ENCODE measurements around the gene TCP1. TPM values are rescaled to one million over a fixed set of nuclear protein-coding genes. Genes with fewer than 3 reads are reported as not detected.
"Not testable (repeated sequence)": the region's sequence is repeated elsewhere in the genome, so short reads cannot be mapped to it uniquely, and the experiment has no call there.

TCP1 gene
- total and polyA plus RNA-seq, 8 donors: 112 to 267 (median 245) TPM

DNA sequence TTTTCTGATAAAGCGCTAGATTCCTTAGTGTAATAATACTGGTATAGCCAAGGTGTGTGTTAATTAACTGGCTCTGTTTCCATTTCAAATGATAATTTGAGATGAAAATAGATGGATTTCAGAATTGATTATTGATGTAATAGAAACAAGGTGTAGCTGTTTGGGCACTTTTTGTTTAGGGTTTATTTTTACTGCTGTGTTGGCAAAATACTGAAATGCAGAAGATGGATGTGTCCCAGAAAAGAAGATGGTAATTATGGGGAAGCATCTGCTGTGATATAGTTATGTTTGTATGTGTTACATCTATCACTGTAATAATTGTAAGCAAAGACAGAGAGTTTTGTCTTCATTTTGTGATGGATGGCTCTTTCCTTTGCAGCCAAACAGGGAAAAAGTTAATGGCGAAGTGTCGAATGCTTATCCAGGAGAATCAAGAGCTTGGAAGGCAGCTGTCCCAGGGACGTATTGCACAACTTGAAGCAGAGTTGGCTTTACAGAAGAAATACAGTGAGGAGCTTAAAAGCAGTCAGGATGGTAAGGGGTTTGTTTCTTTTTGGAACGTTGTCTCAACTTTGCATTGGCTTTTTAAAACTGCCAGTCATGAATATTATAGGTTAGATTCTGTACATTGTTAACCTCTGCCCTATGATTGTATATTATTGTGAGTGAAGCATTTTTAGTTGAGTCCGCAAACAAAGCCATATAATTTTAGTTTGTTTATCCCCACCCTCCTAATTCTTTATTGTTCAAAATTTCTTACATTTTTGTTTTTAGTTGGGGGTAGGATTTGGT is 36.1 kb downstream of the TCP1 start:
- intact Hi-C loops (cut with DNase I): no loop called here
- H3K4me1 ChIP-seq: no peaks in the 10 kb centered on the region
- H3K9me3 ChIP-seq: no peaks in the 10 kb centered on the region
- no peak overlapping the region for H3K27ac ChIP-seq
- no peak overlapping the region for H3K4me3 ChIP-seq
- H3K27me3 ChIP-seq: no peaks in the 10 kb centered on the region
- TF ChIP-seq, protein P1, sequence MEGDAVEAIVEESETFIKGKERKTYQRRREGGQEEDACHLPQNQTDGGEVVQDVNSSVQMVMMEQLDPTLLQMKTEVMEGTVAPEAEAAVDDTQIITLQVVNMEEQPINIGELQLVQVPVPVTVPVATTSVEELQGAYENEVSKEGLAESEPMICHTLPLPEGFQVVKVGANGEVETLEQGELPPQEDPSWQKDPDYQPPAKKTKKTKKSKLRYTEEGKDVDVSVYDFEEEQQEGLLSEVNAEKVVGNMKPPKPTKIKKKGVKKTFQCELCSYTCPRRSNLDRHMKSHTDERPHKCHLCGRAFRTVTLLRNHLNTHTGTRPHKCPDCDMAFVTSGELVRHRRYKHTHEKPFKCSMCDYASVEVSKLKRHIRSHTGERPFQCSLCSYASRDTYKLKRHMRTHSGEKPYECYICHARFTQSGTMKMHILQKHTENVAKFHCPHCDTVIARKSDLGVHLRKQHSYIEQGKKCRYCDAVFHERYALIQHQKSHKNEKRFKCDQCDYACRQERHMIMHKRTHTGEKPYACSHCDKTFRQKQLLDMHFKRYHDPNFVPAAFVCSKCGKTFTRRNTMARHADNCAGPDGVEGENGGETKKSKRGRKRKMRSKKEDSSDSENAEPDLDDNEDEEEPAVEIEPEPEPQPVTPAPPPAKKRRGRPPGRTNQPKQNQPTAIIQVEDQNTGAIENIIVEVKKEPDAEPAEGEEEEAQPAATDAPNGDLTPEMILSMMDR (IDR thresholded peaks at IDR 0.05): no peak
- peaks cover 0 to 99% of the 10 kb centered on the region in 2 donors for H3K36me3 ChIP-seq
- DNase-seq (no peak), ATAC-seq (no peak)

DNA sequence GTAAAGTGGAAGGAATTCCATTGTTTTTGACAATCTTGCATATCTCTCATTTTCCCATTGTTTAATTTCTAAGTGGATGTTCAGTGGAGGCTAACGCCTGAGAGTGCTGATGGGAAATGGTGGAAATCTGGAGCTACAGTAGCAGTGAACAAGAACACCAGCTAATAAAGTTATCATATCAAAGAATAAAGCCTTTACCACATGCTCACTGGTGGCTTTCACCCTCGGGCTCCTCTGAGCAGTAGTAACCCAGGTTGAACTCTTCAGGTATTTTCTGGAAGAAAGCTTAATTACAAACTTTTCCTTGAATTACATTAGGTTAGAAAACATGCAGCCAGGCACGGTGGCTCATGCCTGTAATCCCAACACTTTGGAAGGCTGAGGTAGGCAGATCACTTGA is 38.0 kb downstream of the TCP1 start:
- ATAC-seq: no peak
- Histone ChIP-seq H3K36me3 (peaks cover 0 to 99% of the 10 kb centered on the region in 2 donors), H3K27ac (no peak overlapping the region), H3K4me3 (no peak overlapping the region), H3K27me3 (no peaks in the 10 kb centered on the region), H3K9me3 (no peaks in the 10 kb centered on the region), H3K4me1 (no peaks in the 10 kb centered on the region)
- TF ChIP-seq, protein P1 (IDR thresholded peaks at IDR 0.05): no peak
- intact Hi-C loops (cut with DNase I): no loop called here
- DNase-seq: no peak

DNA sequence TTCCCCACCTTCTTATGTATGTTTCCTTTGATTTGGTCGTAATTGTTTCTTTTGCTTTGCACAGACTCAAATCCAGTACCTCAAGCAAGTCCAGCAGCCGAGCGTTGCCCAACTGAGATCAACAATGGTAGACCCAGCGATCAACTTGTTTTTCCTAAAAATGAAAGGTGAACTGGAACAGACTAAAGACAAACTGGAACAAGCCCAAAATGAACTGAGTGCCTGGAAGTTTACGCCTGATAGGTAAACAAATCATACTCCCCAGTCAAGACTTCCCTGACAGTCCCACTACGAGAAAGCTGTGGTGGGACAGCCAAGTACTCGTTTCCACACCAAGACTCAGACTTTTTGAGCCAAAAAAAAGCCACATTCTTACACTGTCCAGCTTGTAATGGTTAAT is 41.3 kb downstream of the TCP1 start:
- H3K27ac ChIP-seq; DNase-seq; H3K4me1 ChIP-seq; H3K9me3 ChIP-seq; H3K4me3 ChIP-seq; ATAC-seq; H3K27me3 ChIP-seq; intact Hi-C loops (cut with DNase I): not testable (repeated sequence)
- peaks cover 7 to 99% of the 10 kb centered on the region in 2 donors for H3K36me3 ChIP-seq

DNA sequence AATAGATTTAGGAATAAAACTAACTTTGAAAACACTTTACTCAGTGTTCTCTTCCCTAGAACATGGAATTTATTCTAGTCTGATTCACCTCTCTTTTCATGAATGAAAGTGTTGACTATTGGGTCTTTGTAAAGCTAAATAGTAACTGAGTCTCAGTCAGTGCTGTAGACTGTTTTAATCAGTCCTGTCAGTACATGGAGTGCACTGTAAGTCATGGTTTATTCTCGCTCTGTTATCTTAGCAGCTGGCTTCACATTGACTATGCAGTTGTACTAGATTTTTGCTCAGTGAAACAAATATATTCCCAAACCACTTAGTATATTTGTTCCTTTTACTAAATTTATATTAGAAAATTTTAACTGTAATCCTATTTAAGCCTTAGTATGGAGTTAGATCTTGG is 42.6 kb downstream of the TCP1 start:
- Histone ChIP-seq H3K4me1 (peaks cover 0 to 4% of the 10 kb centered on the region in 2 donors), H3K27ac (no peak overlapping the region), H3K9me3 (no peaks in the 10 kb centered on the region), H3K4me3 (no peak overlapping the region), H3K27me3 (no peaks in the 10 kb centered on the region), H3K36me3 (peaks cover 13 to 99% of the 10 kb centered on the region in 2 donors)
- no peak for ATAC-seq
- no peak for DNase-seq
- intact Hi-C loops (cut with DNase I): no loop called here
- TF ChIP-seq, protein P1 (IDR thresholded peaks at IDR 0.05): no peak

DNA sequence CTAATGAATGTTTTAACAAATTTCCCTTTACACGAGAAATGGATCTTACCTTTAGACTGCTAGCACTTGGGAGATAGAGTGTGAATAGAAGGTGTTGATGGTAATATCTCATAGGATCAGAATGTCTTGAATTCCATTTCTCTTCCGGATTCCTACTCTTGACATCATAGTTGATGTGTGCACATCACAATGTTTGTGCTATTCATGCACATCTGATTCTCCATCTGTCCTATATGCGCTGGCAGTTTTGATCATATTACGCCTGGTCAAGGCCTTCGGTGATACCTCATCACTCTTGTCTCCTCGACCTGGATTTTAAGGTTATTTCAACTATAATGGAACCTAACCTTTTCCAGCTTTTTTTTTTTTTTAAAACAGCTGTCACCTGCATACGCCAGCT is 44.3 kb downstream of the TCP1 start:
- intact Hi-C loops (cut with DNase I): no loop called here
- ATAC-seq (no peak), DNase-seq (no peak)
- H3K27me3 ChIP-seq: no peaks in the 10 kb centered on the region
- H3K36me3 ChIP-seq: peaks cover 13 to 100% of the 10 kb centered on the region in 2 donors
- H3K27ac ChIP-seq: peak overlapping the region in 1 of 2 donors; percentile 9
- no peaks in the 10 kb centered on the region for H3K9me3 ChIP-seq
- TF ChIP-seq, protein P1 (IDR thresholded peaks at IDR 0.05): no peak
- no peak overlapping the region for H3K4me3 ChIP-seq
- peaks cover 0 to 5% of the 10 kb centered on the region in 2 donors for H3K4me1 ChIP-seq
